OCI-LY1 (cell line): ENCODE measurements around the gene ACE2.

Experiments used
- H2AFZ ChIP-seq: fragments of 200-600 bp; sonication (generic), shearing (Covaris generic); 2 replicates; pipeline ENCODE4 v1.6.0; 2014; ENCODE audit warnings: antibody characterized with exemption, mild to moderate bottlenecking, low read length
- H3F3A ChIP-seq: fragments of 200-600 bp; sonication (generic), shearing (Covaris generic); 2 replicates; pipeline ENCODE4 v1.6.0; 2014; ENCODE audit warnings: mild to moderate bottlenecking, antibody characterized with exemption, low read length, moderate library complexity; ENCODE audit not compliant: insufficient read depth
- H3K27ac ChIP-seq: fragments of 200-600 bp; sonication (generic); 2 replicates; pipeline ENCODE4 v1.5.1; 2014; ENCODE audit warnings: low read length, mixed run types, mild to moderate bottlenecking, low read depth; ENCODE audit not compliant: poor library complexity, severe bottlenecking
- H3K27me3 ChIP-seq: fragments of 200-600 bp; sonication (generic); 2 replicates; pipeline ENCODE4 v1.6.0; 2014; ENCODE audit warnings: antibody characterized with exemption, mild to moderate bottlenecking, low read length, moderate library complexity; ENCODE audit not compliant: insufficient read depth
- H3K36me3 ChIP-seq: fragments of 200-600 bp; sonication (generic); 2 replicates; pipeline ENCODE4 v1.6.1; 2014; ENCODE audit warnings: mild to moderate bottlenecking, antibody characterized with exemption, low read length, moderate library complexity, mixed read lengths; ENCODE audit not compliant: insufficient read depth
- H3K4me1 ChIP-seq: fragments of 200-600 bp; sonication (generic); 2 replicates; pipeline ENCODE4 v1.5.1; 2014; ENCODE audit warnings: mild to moderate bottlenecking, low read length, moderate library complexity; ENCODE audit not compliant: insufficient read depth, severe bottlenecking
- H3K4me2 ChIP-seq: fragments of 200-600 bp; sonication (generic), shearing (Covaris generic); 2 replicates; pipeline ENCODE4 v1.6.1; 2014; ENCODE audit warnings: low read length
- H3K4me3 ChIP-seq: fragments of 200-600 bp; sonication (generic); 2 replicates; pipeline ENCODE4 v1.5.1; 2014; ENCODE audit warnings: low read length, low read depth, mild to moderate bottlenecking, mixed read lengths; ENCODE audit not compliant: poor library complexity, severe bottlenecking
- H3K79me2 ChIP-seq: fragments of 200-600 bp; shearing (Covaris generic); 2 replicates; pipeline ENCODE4 v1.6.1; 2016; ENCODE audit warnings: mixed run types, low read length, mixed read lengths; ENCODE audit not compliant: insufficient read depth
- H3K9ac ChIP-seq: fragments of 200-600 bp; sonication (generic), shearing (Covaris generic); 2 replicates; pipeline ENCODE4 v1.6.1; 2014; ENCODE audit warnings: mild to moderate bottlenecking, low read length, mixed read lengths
- H3K9me2 ChIP-seq: fragments of 200-600 bp; sonication (generic), shearing (Covaris generic); 2 replicates; pipeline ENCODE4 v1.6.1; 2014; ENCODE audit warnings: low read depth, mild to moderate bottlenecking, low read length, mixed read lengths
- H3K9me3 ChIP-seq: fragments of 200-600 bp; shearing (Covaris generic); 2 replicates; pipeline ENCODE4 v1.6.1; 2014; ENCODE audit warnings: low read length, mixed read lengths
- H4K20me1 ChIP-seq: fragments of 200-600 bp; sonication (generic), shearing (Covaris generic); 2 replicates; pipeline ENCODE4 v1.6.0; 2016; ENCODE audit warnings: mild to moderate bottlenecking, low read length; ENCODE audit not compliant: insufficient read depth
- CTCF ChIP-seq: fragments of 200-600 bp; sonication (generic), shearing (Covaris generic); IDR thresholded peaks from 2 replicates; pipeline ENCODE4 v1.5.1; 2017; ENCODE audit warnings: mild to moderate bottlenecking, antibody characterized with exemption, low read length, moderate library complexity, mixed read lengths
- EZH2 ChIP-seq: fragments of 200-600 bp; sonication (generic), shearing (Covaris generic); IDR thresholded peaks from 2 replicates; pipeline ENCODE4 v1.8.0; 2017; ENCODE audit warnings: borderline replicate concordance, mixed run types, mild to moderate bottlenecking, antibody characterized with exemption, low read length, moderate library complexity, mixed read lengths

The ACE2 gene

GRCh38 chrX:15605226-15605625 is 4.5 kb upstream of the ACE2 start:
- H3F3A ChIP-seq, result no peaks in the 10 kb centered on the region
- H3K9me3 ChIP-seq, result no peaks in the 10 kb centered on the region
- H3K9ac ChIP-seq, result no peak overlapping the region
- H3K27me3 ChIP-seq, result no peaks in the 10 kb centered on the region
- no peaks in the 10 kb centered on the region for H3K36me3 ChIP-seq
- H3K27ac ChIP-seq, result no peak overlapping the region
- H3K4me2 ChIP-seq, result no peak overlapping the region
- no peaks in the 10 kb centered on the region for H3K9me2 ChIP-seq
- no peak overlapping the region for H2AFZ ChIP-seq
- H4K20me1 ChIP-seq, result no peaks in the 10 kb centered on the region
- no peak overlapping the region for H3K4me3 ChIP-seq
- H3K79me2 ChIP-seq, result no peaks in the 10 kb centered on the region
- TF ChIP-seq EZH2 (no peak), CTCF (no peak)
- H3K4me1 ChIP-seq, result no peaks in the 10 kb centered on the region

- no peaks in the 10 kb centered on the region for H3F3A ChIP-seq
- no peaks in the 10 kb centered on the region for H4K20me1 ChIP-seq
- H3K36me3 ChIP-seq, result no peaks in the 10 kb centered on the region
- H3K4me2 ChIP-seq, result no peak overlapping the region
- H3K4me3 ChIP-seq, result no peak overlapping the region
- H3K9me2 ChIP-seq, result no peaks in the 10 kb centered on the region
- H3K79me2 ChIP-seq, result no peaks in the 10 kb centered on the region
- H3K27ac ChIP-seq, result no peak overlapping the region
- H3K9ac ChIP-seq, result no peak overlapping the region
- no peaks in the 10 kb centered on the region for H3K9me3 ChIP-seq
- H2AFZ ChIP-seq, result no peak overlapping the region
- TF ChIP-seq CTCF (no peak), EZH2 (no peak)
- no peaks in the 10 kb centered on the region for H3K27me3 ChIP-seq
- H3K4me1 ChIP-seq, result no peaks in the 10 kb centered on the region
Measured at GRCh38 chrX:15602761-15603160, 2.0 kb upstream of the ACE2 start.

- H3K36me3 ChIP-seq, result no peaks in the 10 kb centered on the region
- no peak overlapping the region for H2AFZ ChIP-seq
- H3K9ac ChIP-seq, result no peak overlapping the region
- no peak overlapping the region for H3K27ac ChIP-seq
- H3F3A ChIP-seq, result no peaks in the 10 kb centered on the region
- H3K4me1 ChIP-seq, result no peaks in the 10 kb centered on the region
- TF ChIP-seq CTCF, result no peak
- TF ChIP-seq EZH2, result no peak
- no peaks in the 10 kb centered on the region for H3K27me3 ChIP-seq
- H3K9me2 ChIP-seq, result no peaks in the 10 kb centered on the region
- no peaks in the 10 kb centered on the region for H3K9me3 ChIP-seq
- no peak overlapping the region for H3K4me3 ChIP-seq
- no peak overlapping the region for H3K4me2 ChIP-seq
- no peaks in the 10 kb centered on the region for H4K20me1 ChIP-seq
- H3K79me2 ChIP-seq, result no peaks in the 10 kb centered on the region
Measured at GRCh38 chrX:15601932-15602331, 1.2 kb upstream of the ACE2 start.
